Suprapubic skin (tissue), 4 donors: ENCODE data around the gene TCHP. TPM values are rescaled to one million over a fixed set of nuclear protein-coding genes. Genes with fewer than 3 reads are reported as not detected.

Source experiments
- DNase-seq, 2 donors: peaks; one replicate each; pipeline ENCODE4 v3.0.0-alpha.2; 2019; ENCODE audit warnings: low spot score in 2 of 2
- H3K27ac ChIP-seq: fragments of 200-600 bp; sonication (generic); one replicate; pipeline ENCODE4 v1.5.1; 2019
- H3K27me3 ChIP-seq: fragments of 200-600 bp; sonication (generic); one replicate; pipeline ENCODE4 v1.5.1; 2019
- H3K36me3 ChIP-seq: fragments of 200-600 bp; sonication (generic); one replicate; pipeline ENCODE4 v1.5.1; 2019
- H3K4me1 ChIP-seq: fragments of 200-600 bp; sonication (generic); one replicate; pipeline ENCODE4 v1.5.1; 2019
- H3K4me3 ChIP-seq: fragments of 200-600 bp; sonication (generic); one replicate; pipeline ENCODE4 v1.5.1; 2019; ENCODE audit warnings: mild to moderate bottlenecking
- H3K9me3 ChIP-seq: fragments of 200-600 bp; sonication (generic); one replicate; pipeline ENCODE4 v1.5.1; 2019
- CTCF ChIP-seq, 2 donors: fragments of 200-600 bp in 1 of 2; fragments of 450-650 bp in 1 of 2; sonication (generic) in 1 of 2; IDR thresholded peaks; one replicate each; pipeline ENCODE4 v1.5.1; 2016 to 2019; ENCODE audit warnings: antibody characterized with exemption in 2 of 2, mild to moderate bottlenecking in 1 of 2, moderate library complexity in 1 of 2
- EP300 ChIP-seq: sonication (generic); formaldehyde crosslinking; IDR thresholded peaks from one replicate; pipeline ENCODE4 v1.6.1; 2017; ENCODE audit warnings: antibody characterized with exemption
- POLR2A ChIP-seq, 2 donors: fragments of 450-650 bp; IDR thresholded peaks; one replicate each; pipeline ENCODE4 v1.6.1; 2017; ENCODE audit warnings: antibody characterized with exemption in 2 of 2, mild to moderate bottlenecking in 2 of 2, moderate library complexity in 2 of 2
- POLR2AphosphoS5 ChIP-seq, 3 donors: sonication (generic); formaldehyde crosslinking; IDR thresholded peaks; one replicate each; pipeline ENCODE4 v1.6.1; 2017; ENCODE audit warnings: antibody characterized with exemption in 3 of 3
- WGBS: methylation state at CpG from one replicate; pipeline ENCODE4 v1.1.5; 2018; 5-methylcytosine and 5-hydroxymethylcytosine counted together
- total RNA-seq, 4 donors: library from RNA; depleted of rRNA; stranded (reverse); fragments of >200 nt; gene quantifications; one replicate each; pipeline ENCODE4 v1.1.0, GENCODE V29; 2016

The TCHP gene
- total RNA-seq, 4 donors from 2014 or later = 22.6 to 96.4 (median 36.6) TPM

DNA sequence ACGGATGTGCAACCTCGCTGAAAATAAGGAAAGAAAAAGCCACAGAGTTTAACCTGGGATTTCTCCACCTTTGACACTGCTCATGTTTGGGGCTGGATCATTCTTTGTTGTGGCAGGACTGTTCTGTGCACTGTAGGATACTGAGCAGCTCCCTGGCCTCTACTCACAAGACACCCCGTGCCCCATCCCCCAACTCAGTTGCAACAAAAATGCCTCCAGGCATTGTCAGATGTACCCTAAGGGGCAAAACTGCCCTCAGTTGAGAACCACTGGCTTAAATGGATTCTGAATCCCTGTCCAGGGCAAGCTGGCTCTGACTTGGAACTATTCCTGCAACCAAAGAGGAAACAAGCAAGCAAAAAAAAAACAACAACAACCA, 21.8 kb upstream of the TCHP start:
- WGBS = 76% methylated on average over 3 of the region's 3 CpGs
- no peaks in the 10 kb centered on the region for H3K36me3 ChIP-seq
- no peaks in the 10 kb centered on the region for H3K27me3 ChIP-seq
- no peak for TF ChIP-seq EP300
- no peak for TF ChIP-seq POLR2A (IDR thresholded peaks at IDR 0.05)
- no peak for TF ChIP-seq POLR2AphosphoS5 (IDR thresholded peaks at IDR 0.05)
- TF ChIP-seq CTCF (IDR thresholded peaks at IDR 0.05) = no peak
- peaks cover 70% of the 10 kb centered on the region for H3K4me1 ChIP-seq
- H3K9me3 ChIP-seq = no peaks in the 10 kb centered on the region
- H3K4me3 ChIP-seq = peak overlapping the region; percentile 91
- peak overlapping the region; percentile 90 for H3K27ac ChIP-seq
- no peak for DNase-seq

DNA sequence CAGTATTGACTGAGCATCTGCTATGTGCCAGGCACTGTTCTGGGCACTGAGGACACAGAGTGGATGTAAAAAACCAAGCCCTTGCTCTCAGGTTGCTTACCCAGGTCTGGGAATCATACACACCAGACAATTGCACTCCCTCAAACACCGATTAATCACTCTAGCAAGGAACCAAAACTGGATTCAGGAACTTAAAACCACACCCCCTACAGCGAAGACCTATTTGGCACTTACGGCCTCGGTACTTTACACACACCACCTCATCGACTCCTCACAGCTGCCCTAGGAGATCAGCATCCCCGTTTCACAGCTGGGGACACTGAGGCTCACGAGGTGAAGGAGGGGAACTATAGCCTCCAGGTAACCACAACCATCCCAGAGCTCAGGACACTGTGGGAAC, 21.3 kb upstream of the TCHP start:
- Histone ChIP-seq H3K27me3 (no peaks in the 10 kb centered on the region), H3K4me3 (peak overlapping the region; percentile 91), H3K4me1 (peaks cover 70% of the 10 kb centered on the region), H3K27ac (peak overlapping the region; percentile 90), H3K36me3 (no peaks in the 10 kb centered on the region), H3K9me3 (no peaks in the 10 kb centered on the region)
- 31% methylated on average over 7 of the region's 7 CpGs for WGBS
- TF ChIP-seq EP300 (no peak), POLR2AphosphoS5 (IDR thresholded peaks at IDR 0.05) (no peak), POLR2A (IDR thresholded peaks at IDR 0.05) (no peak), CTCF (IDR thresholded peaks at IDR 0.05) (no peak)
- no peak for DNase-seq

GRCh38 chr12:109879351-109880042, 20.6 kb upstream of the TCHP start:
- DNase-seq = no peak
- no peaks in the 10 kb centered on the region for H3K36me3 ChIP-seq
- H3K9me3 ChIP-seq = no peaks in the 10 kb centered on the region
- no peaks in the 10 kb centered on the region for H3K27me3 ChIP-seq
- 7% methylated on average over 12 of the region's 13 CpGs for WGBS
- peak overlapping the region; percentile 90 for H3K27ac ChIP-seq
- peaks cover 62% of the 10 kb centered on the region for H3K4me1 ChIP-seq
- H3K4me3 ChIP-seq = peak overlapping the region; percentile 91
- no peak for TF ChIP-seq POLR2A (IDR thresholded peaks at IDR 0.05)
- no peak for TF ChIP-seq EP300
- TF ChIP-seq CTCF (IDR thresholded peaks at IDR 0.05) = no peak
- no peak for TF ChIP-seq POLR2AphosphoS5 (IDR thresholded peaks at IDR 0.05)

DNA sequence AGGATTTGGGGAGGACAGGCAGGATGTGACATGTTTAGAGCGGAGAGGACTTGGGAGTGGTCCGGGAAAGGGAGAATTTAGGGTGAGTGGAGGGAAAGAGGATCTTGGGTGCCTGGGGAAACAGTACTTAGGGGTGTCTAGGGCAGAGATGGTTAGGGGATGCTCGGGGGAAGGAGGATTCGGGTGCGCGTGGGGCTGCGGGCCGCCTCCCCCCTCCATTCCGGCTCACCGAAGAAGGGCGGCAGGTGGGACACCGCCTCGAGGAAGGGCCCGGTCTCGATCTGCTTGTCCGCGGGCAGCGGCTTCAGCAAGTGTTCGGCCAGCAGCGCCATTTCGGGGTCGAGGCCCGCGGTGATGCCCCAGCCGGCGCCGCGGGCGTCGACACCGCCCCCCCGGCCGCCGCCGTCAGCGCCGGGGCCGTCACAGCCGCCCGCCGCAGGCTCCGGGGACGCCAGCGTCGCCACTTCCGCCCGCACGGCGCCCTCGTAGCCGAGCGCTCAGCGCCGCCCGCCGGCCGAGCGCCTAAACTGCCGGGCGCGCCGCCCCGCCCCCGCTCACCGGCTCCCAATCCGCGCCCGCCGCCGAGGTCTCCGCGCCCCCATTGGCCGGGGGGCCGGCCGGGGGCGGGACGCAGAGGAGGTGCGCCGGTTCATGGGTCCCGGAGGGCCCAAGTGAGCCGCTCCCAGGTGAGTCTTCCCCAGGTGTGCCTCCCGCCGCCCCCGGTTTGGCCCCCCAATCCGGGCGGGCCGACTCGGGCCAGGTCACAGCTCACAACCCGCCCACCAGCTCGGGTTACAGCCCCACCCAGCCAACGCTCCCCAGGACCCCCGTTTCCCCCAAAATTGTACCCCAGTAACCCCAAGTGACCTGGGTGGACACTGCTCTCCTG, 19.8 kb upstream of the TCHP start, which contains the start of gene GLTP:
GLTP (minus strand) TSS at position 499 of the 889 bp plus-strand sequence; CDS start at position 332, 167 bp downstream.
- H3K9me3 ChIP-seq = no peaks in the 10 kb centered on the region
- H3K36me3 ChIP-seq = no peaks in the 10 kb centered on the region
- no peaks in the 10 kb centered on the region for H3K27me3 ChIP-seq
- peak within 1 kb of the TSS; percentile 91 for H3K4me3 ChIP-seq
- DNase-seq = peak; percentile 83 to 84
- peak within 1 kb of the TSS; percentile 90 for H3K27ac ChIP-seq
- H3K4me1 ChIP-seq = peaks cover 57% of the 10 kb centered on the region
- TF ChIP-seq POLR2AphosphoS5 (IDR thresholded peaks at IDR 0.05) (no peak), EP300 (no peak), CTCF (IDR thresholded peaks at IDR 0.05) (peak; percentile 71 to 75), POLR2A (IDR thresholded peaks at IDR 0.05) (peak in 1 of 2 donors; percentile 62)
- under 1% methylated on average over 42 of the region's 92 CpGs for WGBS

GRCh38 chr12:109880938-109881337, 19.1 kb upstream of the TCHP start:
- TF ChIP-seq POLR2A (IDR thresholded peaks at IDR 0.05) (no peak), EP300 (no peak), POLR2AphosphoS5 (IDR thresholded peaks at IDR 0.05) (no peak), CTCF (IDR thresholded peaks at IDR 0.05) (no peak)
- 11% methylated on average over 9 of the region's 9 CpGs for WGBS
- peaks cover 51% of the 10 kb centered on the region for H3K4me1 ChIP-seq
- no peak for DNase-seq
- peak overlapping the region; percentile 91 for H3K4me3 ChIP-seq
- H3K27ac ChIP-seq = peak overlapping the region; percentile 90
- H3K36me3 ChIP-seq = no peaks in the 10 kb centered on the region
- H3K27me3 ChIP-seq = no peaks in the 10 kb centered on the region
- H3K9me3 ChIP-seq = no peaks in the 10 kb centered on the region
